ENCODE measurements around the gene SMPD3.

The SMPD3 gene

GRCh38 chr16:68401871-68402747 lies 46.2 kb downstream of the SMPD3 start:
- DNase-seq, result no peak

GRCh38 chr16:68400924-68401460 lies 47.3 kb downstream of the SMPD3 start:
- DNase-seq, result no peak

- DNase-seq, result no peak
These were observed 48.0 kb downstream of the SMPD3 start for GRCh38 chr16:68400083-68400923.

GRCh38 chr16:68399456-68399855 lies 48.9 kb downstream of the SMPD3 start:
- DNase-seq, result no peak

- DNase-seq, result no peak
These were observed 50.6 kb downstream of the SMPD3 start for GRCh38 chr16:68397710-68398201.

GRCh38 chr16:68396481-68396880 lies 51.8 kb downstream of the SMPD3 start:
- no peak for DNase-seq

GRCh38 chr16:68395815-68396214 lies 52.5 kb downstream of the SMPD3 start:
- no peak for DNase-seq

- no peak for DNase-seq
These were observed 53.0 kb downstream of the SMPD3 start for GRCh38 chr16:68395167-68395786.

- DNase-seq, result no peak
These were observed 55.0 kb downstream of the SMPD3 start for GRCh38 chr16:68393333-68393732.

- DNase-seq, result no peak
These were observed 58.4 kb downstream of the SMPD3 start for GRCh38 chr16:68389750-68390371.

- DNase-seq, result no peak
These were observed 59.3 kb downstream of the SMPD3 start for GRCh38 chr16:68389006-68389405.

- DNase-seq, result no peak
These were observed 60.2 kb downstream of the SMPD3 start for GRCh38 chr16:68388124-68388523.

- DNase-seq, result no peak
These were observed 61.0 kb downstream of the SMPD3 start for GRCh38 chr16:68387301-68387700.

GRCh38 chr16:68386628-68387027 lies 61.7 kb downstream of the SMPD3 start:
- no peak for DNase-seq

- no peak for DNase-seq
These were observed 62.9 kb downstream of the SMPD3 start for GRCh38 chr16:68385371-68385770.

GRCh38 chr16:68384288-68385161 lies 63.8 kb downstream of the SMPD3 start:
- no peak for DNase-seq

GRCh38 chr16:68383858-68384257 lies 64.5 kb downstream of the SMPD3 start:
- no peak for DNase-seq

- DNase-seq, result no peak
These were observed 66.0 kb downstream of the SMPD3 start for GRCh38 chr16:68382296-68382718.

- DNase-seq, result no peak
These were observed 67.0 kb downstream of the SMPD3 start for GRCh38 chr16:68381363-68381724.

GRCh38 chr16:68380676-68381362 lies 67.5 kb downstream of the SMPD3 start:
- no peak for DNase-seq

- no peak for DNase-seq
These were observed 68.0 kb downstream of the SMPD3 start for GRCh38 chr16:68380348-68380670.
